ENCODE measurements around the gene PSMB7.

PSMB7 gene

GRCh38 chr9:124388275-124389048 is 26.8 kb downstream of the PSMB7 start:
- TF ChIP-seq, protein P1, sequence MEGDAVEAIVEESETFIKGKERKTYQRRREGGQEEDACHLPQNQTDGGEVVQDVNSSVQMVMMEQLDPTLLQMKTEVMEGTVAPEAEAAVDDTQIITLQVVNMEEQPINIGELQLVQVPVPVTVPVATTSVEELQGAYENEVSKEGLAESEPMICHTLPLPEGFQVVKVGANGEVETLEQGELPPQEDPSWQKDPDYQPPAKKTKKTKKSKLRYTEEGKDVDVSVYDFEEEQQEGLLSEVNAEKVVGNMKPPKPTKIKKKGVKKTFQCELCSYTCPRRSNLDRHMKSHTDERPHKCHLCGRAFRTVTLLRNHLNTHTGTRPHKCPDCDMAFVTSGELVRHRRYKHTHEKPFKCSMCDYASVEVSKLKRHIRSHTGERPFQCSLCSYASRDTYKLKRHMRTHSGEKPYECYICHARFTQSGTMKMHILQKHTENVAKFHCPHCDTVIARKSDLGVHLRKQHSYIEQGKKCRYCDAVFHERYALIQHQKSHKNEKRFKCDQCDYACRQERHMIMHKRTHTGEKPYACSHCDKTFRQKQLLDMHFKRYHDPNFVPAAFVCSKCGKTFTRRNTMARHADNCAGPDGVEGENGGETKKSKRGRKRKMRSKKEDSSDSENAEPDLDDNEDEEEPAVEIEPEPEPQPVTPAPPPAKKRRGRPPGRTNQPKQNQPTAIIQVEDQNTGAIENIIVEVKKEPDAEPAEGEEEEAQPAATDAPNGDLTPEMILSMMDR (IDR thresholded peaks at IDR 0.05; ENCODE audit: low read depth, low read length), result no peak
- peaks cover 14% of the 10 kb centered on the region for H3K4me1 ChIP-seq
- no peak for DNase-seq
- H3K27me3 ChIP-seq, result no peaks in the 10 kb centered on the region
- no peaks in the 10 kb centered on the region for H3K9me3 ChIP-seq
- peaks cover 11% of the 10 kb centered on the region for H3K36me3 ChIP-seq
- H3K4me3 ChIP-seq (ENCODE audit: low read depth, low read length), result no peak overlapping the region

- H3K9me3 ChIP-seq, result no peaks in the 10 kb centered on the region
- peaks cover 7% of the 10 kb centered on the region; the same call in 1 of the 2 replicates for H3K4me1 ChIP-seq
- DNase-seq, result no peak
- peaks cover 13% of the 10 kb centered on the region for H3K36me3 ChIP-seq
- no peaks in the 10 kb centered on the region for H3K27me3 ChIP-seq
- TF ChIP-seq, protein P1 (IDR thresholded peaks at IDR 0.05; ENCODE audit: low read depth, low read length), result no peak
- no peak overlapping the region for H3K4me3 ChIP-seq (ENCODE audit: low read depth, low read length)
Observed at GRCh38 chr9:124386201-124386600, 29.0 kb downstream of the PSMB7 start.

DNA sequence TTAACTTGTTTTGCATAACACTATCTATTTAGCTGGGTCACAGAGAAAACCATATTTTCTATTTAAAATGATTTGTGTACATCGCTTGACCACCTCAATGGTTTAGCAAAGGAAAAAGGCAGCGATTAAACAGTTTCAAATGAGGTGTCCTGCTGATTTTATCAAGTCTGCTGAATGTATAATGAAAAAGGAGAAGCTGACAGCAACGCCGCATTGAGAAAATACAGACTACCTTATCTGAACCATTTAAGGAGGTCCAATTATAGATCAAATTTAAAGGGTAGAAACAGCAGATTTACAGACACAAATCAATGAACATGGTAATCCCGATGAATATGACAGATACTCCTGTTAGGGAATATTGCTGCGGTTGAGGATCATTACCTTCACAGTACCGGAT is 29.6 kb downstream of the PSMB7 start:
- no peak overlapping the region for H3K4me3 ChIP-seq (ENCODE audit: low read depth, low read length)
- H3K27me3 ChIP-seq, result no peaks in the 10 kb centered on the region
- DNase-seq, result no peak
- no peaks in the 10 kb centered on the region for H3K9me3 ChIP-seq
- TF ChIP-seq, protein P1 (IDR thresholded peaks at IDR 0.05; ENCODE audit: low read depth, low read length), result no peak
- peaks cover 13% of the 10 kb centered on the region for H3K36me3 ChIP-seq
- H3K4me1 ChIP-seq, result peaks cover 2% of the 10 kb centered on the region; the same call in 1 of the 2 replicates

GRCh38 chr9:124384846-124385245 is 30.4 kb downstream of the PSMB7 start:
- peaks cover 17% of the 10 kb centered on the region for H3K36me3 ChIP-seq
- no peak for DNase-seq
- TF ChIP-seq, protein P1 (IDR thresholded peaks at IDR 0.05; ENCODE audit: low read depth, low read length), result no peak
- 0 out of 2 replicates have a peak, but pooled peaks cover 2% of the 10 kb centered on the region for H3K4me1 ChIP-seq
- no peaks in the 10 kb centered on the region for H3K9me3 ChIP-seq
- no peak overlapping the region for H3K4me3 ChIP-seq (ENCODE audit: low read depth, low read length)
- no peaks in the 10 kb centered on the region for H3K27me3 ChIP-seq

- no peaks in the 10 kb centered on the region for H3K9me3 ChIP-seq
- 0 out of 2 replicates have a peak, but pooled peaks cover 2% of the 10 kb centered on the region for H3K4me1 ChIP-seq
- no peak for DNase-seq
- no peaks in the 10 kb centered on the region for H3K27me3 ChIP-seq
- H3K36me3 ChIP-seq, result peaks cover 17% of the 10 kb centered on the region
- TF ChIP-seq, protein P1 (IDR thresholded peaks at IDR 0.05; ENCODE audit: low read depth, low read length), result no peak
- no peak overlapping the region for H3K4me3 ChIP-seq (ENCODE audit: low read depth, low read length)
Observed at GRCh38 chr9:124384210-124384609, 31.0 kb downstream of the PSMB7 start.

All from BE2C (cell line).